H1 (cell line): ENCODE measurements around the gene DDX41. TPM values are rescaled to one million over a fixed set of nuclear protein-coding genes. Genes with fewer than 3 reads are reported as not detected.

ENCODE experiments used
- CTCF ChIA-PET: fragments of 300-600 bp; sonication (Branson Sonifier 250); formaldehyde crosslinking; loops from one replicate; lab custom pipeline; 2021; ENCODE audit not compliant: partially characterized antibody; lab: Charles Lee
- POLR2A ChIA-PET: fragments of 300-600 bp; sonication (Branson Sonifier 250); formaldehyde crosslinking; loops from one replicate; lab custom pipeline; 2021; ENCODE audit warnings: inconsistent platforms; ENCODE audit not compliant: partially characterized antibody; lab: Charles Lee
- DNase-seq, 2 experiments: peaks; one replicate each; pipeline versions ENCODE4 v3.0.0 to v3.0.0-alpha.2; 2010 to 2022; ENCODE audit warnings: low spot score in 2 of 2, low read depth in 1 of 2, mixed read lengths in 1 of 2
- FAIRE-seq: peaks from 2 replicates; lab custom pipeline; 2011; peaks lifted over from hg19 to GRCh38; lab: Jason Lieb, UNC
- H2AFZ ChIP-seq: 2 replicates; pipeline ENCODE4 v1.8.1; 2012; ENCODE audit warnings: low read length, inconsistent platforms
- H2AK5ac ChIP-seq: 2 replicates; pipeline ENCODE4 v1.6.1; 2013; ENCODE audit warnings: low read depth, low read length
- H2BK120ac ChIP-seq: replicated peaks from 2 replicates; pipeline ENCODE3; 2013; ENCODE audit warnings: low read depth, low read length, inconsistent platforms
- H2BK12ac ChIP-seq: 2 replicates; pipeline ENCODE4 v1.6.1; 2013; ENCODE audit warnings: low read depth, low read length
- H2BK15ac ChIP-seq: 2 replicates; pipeline ENCODE4 v1.6.1; 2013; ENCODE audit warnings: low read length
- H2BK20ac ChIP-seq: 2 replicates; pipeline ENCODE4 v1.6.1; 2013; ENCODE audit warnings: low read length
- H2BK5ac ChIP-seq: 2 replicates; pipeline ENCODE4 v1.6.1; 2013; ENCODE audit warnings: low read depth, low read length
- H3K14ac ChIP-seq: 2 replicates; pipeline ENCODE4 v1.6.1; 2013; ENCODE audit warnings: inconsistent platforms; ENCODE audit not compliant: insufficient read length
- H3K18ac ChIP-seq: 2 replicates; pipeline ENCODE4 v1.6.1; 2013; ENCODE audit warnings: low read length; ENCODE audit errors: extremely low read depth
- H3K23ac ChIP-seq: 2 replicates; pipeline ENCODE4 v1.6.1; 2013; ENCODE audit warnings: inconsistent platforms; ENCODE audit not compliant: insufficient read length
- H3K23me2 ChIP-seq: 2 replicates; pipeline ENCODE4 v1.6.1; 2013; ENCODE audit warnings: low read depth, low read length
- H3K27ac ChIP-seq: 2 replicates; pipeline ENCODE4 v1.6.1; 2011; ENCODE audit warnings: low read depth, low read length, inconsistent platforms
- H3K27me3 ChIP-seq, 4 experiments: replicated peaks in 1 of 4; 1 replicate in 1 of 4; 2 replicates in 3 of 4; pipeline versions ENCODE4 v1.6.1 to v1.8.1; 2011 to 2013; ENCODE audit warnings: low read length in 3 of 4, mild to moderate bottlenecking in 3 of 4, inconsistent platforms in 2 of 4, mixed read lengths in 2 of 4, moderate library complexity in 1 of 4; ENCODE audit not compliant: control insufficient read depth in 3 of 4, insufficient read depth in 3 of 4; ENCODE audit errors: extremely low read depth in 1 of 4
- H3K36me3 ChIP-seq, 4 experiments: 2 replicates each; pipeline versions ENCODE4 v1.6.1 to v1.8.1; 2011 to 2013; ENCODE audit warnings: mild to moderate bottlenecking in 4 of 4, low read length in 3 of 4, moderate library complexity in 2 of 4, control low read depth in 1 of 4, inconsistent platforms in 1 of 4; ENCODE audit not compliant: insufficient read depth in 4 of 4, control insufficient read depth in 2 of 4
- H3K4ac ChIP-seq: replicated peaks from 2 replicates; pipeline ENCODE3; 2013; ENCODE audit warnings: low read length, low read depth, mixed read lengths, inconsistent platforms; ENCODE audit not compliant: insufficient read length
- H3K4me1 ChIP-seq, 4 experiments: replicated peaks in 1 of 4; 1 replicate in 1 of 4; 2 replicates in 3 of 4; pipeline versions ENCODE4 v1.6.1 to v1.8.1; 2011 to 2013; ENCODE audit warnings: low read length in 3 of 4, inconsistent platforms in 2 of 4, mixed read lengths in 1 of 4; ENCODE audit not compliant: insufficient read depth in 4 of 4, control insufficient read depth in 3 of 4
- H3K4me2 ChIP-seq, 2 experiments: 2 replicates each; pipeline versions ENCODE4 v1.6.1 to v1.8.1; 2011 to 2013; ENCODE audit warnings: low read depth in 2 of 2, low read length in 2 of 2, control low read depth in 1 of 2, inconsistent platforms in 1 of 2, mild to moderate bottlenecking in 1 of 2; ENCODE audit not compliant: insufficient read depth in 1 of 2
- H3K4me3 ChIP-seq, 4 experiments: fragments of 200-600, 300-600 bp in 1 of 4; sonication (generic), shearing (Covaris generic), sonication (Bioruptor Twin) in 1 of 4; 2 replicates each; pipeline versions ENCODE4 v1.5.1 to v1.8.1; 2011 to 2016; ENCODE audit warnings: low read length in 4 of 4, low read depth in 3 of 4, control low read depth in 2 of 4, inconsistent platforms in 2 of 4, mild to moderate bottlenecking in 2 of 4, mixed read lengths in 1 of 4, moderate library complexity in 1 of 4; ENCODE audit not compliant: insufficient read depth in 2 of 4; ENCODE audit errors: extremely low read depth in 1 of 4
- H3K56ac ChIP-seq: replicated peaks from 2 replicates; pipeline ENCODE3; 2013; ENCODE audit warnings: low read depth, mild to moderate bottlenecking, mixed read lengths, low read length, inconsistent platforms; ENCODE audit not compliant: insufficient read length
- H3K79me1 ChIP-seq: 2 replicates; pipeline ENCODE4 v1.6.1; 2013; ENCODE audit warnings: low read depth, low read length, control low read depth
- H3K79me2 ChIP-seq, 2 experiments: 2 replicates each; pipeline versions ENCODE4 v1.6.1 to v1.8.1; 2012 to 2013; ENCODE audit warnings: low read length in 2 of 2, mild to moderate bottlenecking in 2 of 2, inconsistent platforms in 1 of 2; ENCODE audit not compliant: insufficient read depth in 2 of 2, control insufficient read depth in 1 of 2
- H3K9ac ChIP-seq, 4 experiments: replicated peaks in 1 of 4; 1 replicate in 1 of 4; 2 replicates in 3 of 4; pipeline versions ENCODE4 v1.6.1 to v1.8.1; 2011 to 2013; ENCODE audit warnings: low read depth in 3 of 4, low read length in 3 of 4, control low read depth in 2 of 4, mild to moderate bottlenecking in 2 of 4, moderate library complexity in 2 of 4, inconsistent platforms in 1 of 4; ENCODE audit errors: extremely low read depth in 1 of 4
- H3K9me3 ChIP-seq, 2 experiments: 2 replicates each; pipeline versions ENCODE4 v1.6.1 to v1.8.1; 2012 to 2013; ENCODE audit warnings: mild to moderate bottlenecking in 2 of 2, moderate library complexity in 2 of 2, control low read depth in 1 of 2, inconsistent platforms in 1 of 2, low read depth in 1 of 2, low read length in 1 of 2, mixed read lengths in 1 of 2; ENCODE audit not compliant: insufficient read depth in 2 of 2
- H4K20me1 ChIP-seq, 2 experiments: replicated peaks in 1 of 2; 2 replicates each; pipeline versions ENCODE3 to v1.8.1; 2011 to 2013; ENCODE audit warnings: inconsistent platforms in 2 of 2, low read length in 2 of 2, mild to moderate bottlenecking in 1 of 2; ENCODE audit not compliant: insufficient read depth in 2 of 2, control insufficient read depth in 1 of 2
- H4K5ac ChIP-seq: 2 replicates; pipeline ENCODE4 v1.6.1; 2013; ENCODE audit warnings: low read length, low read depth, mixed read lengths, inconsistent platforms; ENCODE audit not compliant: insufficient read length
- H4K8ac ChIP-seq: 2 replicates; pipeline ENCODE4 v1.8.0; 2013; ENCODE audit warnings: mild to moderate bottlenecking, moderate library complexity, low read length, inconsistent platforms; ENCODE audit not compliant: insufficient read depth; ENCODE audit errors: extremely low read depth
- H4K91ac ChIP-seq: replicated peaks from 2 replicates; pipeline ENCODE3; 2013; ENCODE audit warnings: low read length, mixed read lengths, inconsistent platforms; ENCODE audit not compliant: insufficient read length
- BACH1 ChIP-seq: IDR thresholded peaks from 2 replicates; pipeline ENCODE4 v1.6.1; 2012; ENCODE audit warnings: low read length, improper control_type of control experiment
- CREB1 ChIP-seq: IDR thresholded peaks from 2 replicates; pipeline ENCODE4 v1.6.1; 2012; ENCODE audit warnings: inconsistent platforms
- HDAC6 ChIP-seq: IDR thresholded peaks from one replicate; pipeline ENCODE4 v1.7.1; 2012; ENCODE audit warnings: low read depth, mild to moderate bottlenecking, inconsistent platforms, low read length, moderate library complexity
- KDM5A ChIP-seq: fragments of 200-600 bp; IDR thresholded peaks from 2 replicates; pipeline ENCODE4 v1.7.1; 2012; ENCODE audit warnings: mild to moderate bottlenecking, low read length, inconsistent platforms, mixed read lengths
- POLR2A ChIP-seq, 2 experiments: IDR thresholded peaks; 1 replicate in 1 of 2; 2 replicates in 1 of 2; pipeline ENCODE4 v1.6.1; 2011; ENCODE audit warnings: low read depth in 2 of 2, low read length in 2 of 2, mild to moderate bottlenecking in 2 of 2; ENCODE audit errors: control extremely low read depth in 1 of 2
- RNF2 ChIP-seq: fragments of 200-900, 300-1000 bp; sonication (generic); IDR thresholded peaks from 2 replicates; pipeline ENCODE4 v1.7.1; 2016; ENCODE audit warnings: borderline replicate concordance, low read depth, mild to moderate bottlenecking, antibody characterized with exemption, low read length; ENCODE audit not compliant: poor library complexity, severe bottlenecking; ENCODE audit errors: missing control alignments
- TAF1 ChIP-seq: IDR thresholded peaks from 2 replicates; pipeline ENCODE4 v1.6.1; 2011; ENCODE audit warnings: mild to moderate bottlenecking, low read depth, low read length
- TEAD4 ChIP-seq: IDR thresholded peaks from 2 replicates; pipeline ENCODE4 v1.6.1; 2012; ENCODE audit warnings: low read depth, low read length, inconsistent platforms, mixed read lengths
- WGBS, 2 experiments: shearing (Covaris generic) in 1 of 2; methylation state at CpG; one replicate each; pipeline versions ENCODE4 v1.1.6 to v1.1.7; 2013 to 2015; ENCODE audit warnings: low lambda C conversion rate in 2 of 2, mixed read lengths in 2 of 2, inconsistent platforms in 1 of 2, low coverage in 1 of 2, missing lambda C conversion rate in 1 of 2; ENCODE audit not compliant: insufficient replicate concordance in 2 of 2, insufficient coverage in 1 of 2, insufficient read length in 1 of 2; ENCODE audit errors: extremely low coverage in 1 of 2, missing lambda C conversion rate in 1 of 2; 5-methylcytosine and 5-hydroxymethylcytosine counted together
- polyA plus RNA-seq, 7 experiments: library from polyadenylated mRNA; depleted of rRNA in 3 of 7; stranded (reverse) in 5 of 7; unstranded in 2 of 7; fragments of >200 nt in 5 of 7; fragments of 200-250 nt in 2 of 7; gene quantifications; 1 replicate in 5 of 7; 2 replicates in 1 of 7; 4 replicates in 1 of 7; pipeline versions ENCODE4 v1.2.1 to v1.2.3, GENCODE V29; 2011 to 2013; ENCODE audit warnings: missing spikeins in 2 of 7, mixed read lengths in 2 of 7
- total RNA-seq: library from RNA; stranded (reverse); fragmentation: NEBNext Ultra II Directional; extraction: Animal tissue kit (Norgen Biotek cat#: 25700); gene quantifications from 2 replicates; pipeline ENCODE4 v1.2.1, GENCODE V29; 2021

Gene DDX41
- total and polyA plus RNA-seq, 2 of the 8 experiments (the other 6 are each of a cell fraction or from before 2014, with no cell fraction given) = 102 to 135 TPM

- Histone ChIP-seq H4K20me1 (peaks cover 9% of the 10 kb centered on the region in 2 experiments), H2AFZ (no peak overlapping the region), H3K79me2 (no peaks in the 10 kb centered on the region; a peak in 1 of 4 replicates), H2BK5ac (no peak overlapping the region), H3K4me3 (no peak overlapping the region), H3K79me1 (peaks cover 3% of the 10 kb centered on the region; the same call in 1 of the 2 replicates), H3K18ac (no peak overlapping the region), H2BK120ac (no peak overlapping the region), H4K8ac (no peak overlapping the region), H2AK5ac (no peak overlapping the region), H3K23ac (no peak overlapping the region), H3K27ac (no peak overlapping the region), H2BK15ac (no peak overlapping the region), H3K4me2 (no peak overlapping the region), H3K14ac (no peak overlapping the region), H3K36me3 (peaks cover 28 to 72% (median 46%) of the 10 kb centered on the region in 4 experiments; a peak in 7 of 8 replicates), H3K23me2 (no peaks in the 10 kb centered on the region), H2BK12ac (no peak overlapping the region), H3K4me1 (no peaks in the 10 kb centered on the region), H4K91ac (no peak overlapping the region), H4K5ac (no peak overlapping the region), H3K4ac (no peak overlapping the region), H3K9me3 (no peaks in the 10 kb centered on the region), H2BK20ac (no peak overlapping the region), H3K27me3 (no peaks in the 10 kb centered on the region), H3K9ac (no peak overlapping the region), H3K56ac (no peak overlapping the region)
- WGBS, 2 experiments = 87% methylated on average over 4 of the region's 4 CpGs; no CpG with 5 or more reads in 1 of the 2 experiments
- ChIA-PET CTCF (interaction anchor here (0.6 to 2.2 kb wide), 4 partner anchors 11 to 81 kb away, joined by 3 to 12 read pairs (median 4); no protein-coding TSS in a partner anchor), POLR2A (interaction anchor here (1.4 to 1.9 kb wide), 2 partner anchors 10 to 24 kb away, joined by 5 to 10 read pairs; partner anchors contain the start of gene DDX41)
- FAIRE-seq (no peak), DNase-seq (no peak)
- no peak for TF ChIP-seq TAF1
- TF ChIP-seq POLR2A (IDR thresholded peaks at IDR 0.05; ENCODE audit: control extremely low read depth in 1 of 2, low read depth in 2 of 2, low read length in 2 of 2) = no peak
- no peak for TF ChIP-seq HDAC6
- TF ChIP-seq BACH1 = no peak
- TF ChIP-seq KDM5A = no peak
- no peak for TF ChIP-seq RNF2
- no peak for TF ChIP-seq TEAD4
- no peak for TF ChIP-seq CREB1
Measured at GRCh38 chr5:177526191-177526590, 9.4 kb upstream of the DDX41 start.
